HepG2 (cell line): ENCODE data around the gene SLC25A19. TPM values are rescaled to one million over a fixed set of nuclear protein-coding genes. Genes with fewer than 3 reads are reported as not detected.

Experiments
- GATA4 ChIP-seq: sonication (generic); IDR thresholded peaks from 2 replicates; pipeline ENCODE4 v1.6.1; 2016; ENCODE audit warnings: antibody characterized with exemption, low read depth, borderline replicate concordance
- HDAC2 ChIP-seq: sonication (generic); formaldehyde crosslinking; IDR thresholded peaks from 2 replicates; pipeline ENCODE4 v1.4.0; 2020; ENCODE audit warnings: missing genetic modification reagents
- HNRNPLL ChIP-seq: fragments of 200-400 bp; formaldehyde crosslinking; IDR thresholded peaks from 2 replicates; pipeline ENCODE4 v1.6.1; 2017; ENCODE audit warnings: mild to moderate bottlenecking, low read depth, low read length; ENCODE audit not compliant: poor library complexity, severe bottlenecking
- ISL2 ChIP-seq: sonication (generic); formaldehyde crosslinking; IDR thresholded peaks from 2 replicates; pipeline ENCODE4 v1.5.0; 2020; ENCODE audit warnings: missing genetic modification reagents
- NFYC ChIP-seq: IDR thresholded peaks from 2 replicates; pipeline ENCODE4 v1.6.1; 2016; ENCODE audit warnings: missing genetic modification reagents, missing compliant biosample characterization
- RARA ChIP-seq: IDR thresholded peaks from 2 replicates; pipeline ENCODE4 v1.6.1; 2016; ENCODE audit warnings: missing genetic modification reagents, missing compliant biosample characterization
- RCOR2 ChIP-seq: IDR thresholded peaks from 2 replicates; pipeline ENCODE4 v1.6.1; 2016; ENCODE audit warnings: missing biosample characterization, missing genetic modification reagents
- RXRA ChIP-seq: sonication (generic); formaldehyde crosslinking; IDR thresholded peaks from 2 replicates; pipeline ENCODE4 v1.5.1; 2020; ENCODE audit warnings: missing genetic modification reagents
- TARDBP ChIP-seq: sonication (generic); formaldehyde crosslinking; IDR thresholded peaks from 2 replicates; pipeline ENCODE4 v1.8.0; 2022; ENCODE audit warnings: mild to moderate bottlenecking, missing genetic modification reagents
- THAP11 ChIP-seq: IDR thresholded peaks from 2 replicates; pipeline ENCODE4 v1.6.1; 2016; ENCODE audit warnings: missing biosample characterization, missing genetic modification reagents
- ZNF143 ChIP-seq: sonication (generic); formaldehyde crosslinking; IDR thresholded peaks from 2 replicates; pipeline ENCODE4 v1.4.0; 2020; ENCODE audit warnings: missing genetic modification reagents
- ZNF501 ChIP-seq: sonication (generic); formaldehyde crosslinking; IDR thresholded peaks from 2 replicates; pipeline ENCODE4 v1.5.1; 2020; ENCODE audit warnings: mild to moderate bottlenecking, moderate library complexity, missing genetic modification reagents
- ZNF556 ChIP-seq: sonication (generic); formaldehyde crosslinking; IDR thresholded peaks from 2 replicates; pipeline ENCODE4 v1.4.0; 2020; ENCODE audit warnings: mild to moderate bottlenecking, missing genetic modification reagents, borderline replicate concordance
- ZNF746 ChIP-seq: sonication (generic); formaldehyde crosslinking; IDR thresholded peaks from 2 replicates; pipeline ENCODE4 v1.8.0; 2022; ENCODE audit warnings: mild to moderate bottlenecking, missing genetic modification reagents
- ZNF792 ChIP-seq: IDR thresholded peaks from 2 replicates; pipeline ENCODE4 v1.6.1; 2016
- polyA plus RNA-seq, 8 experiments: library from polyadenylated mRNA; depleted of rRNA in 3 of 8; stranded (reverse) in 7 of 8; unstranded in 1 of 8; fragments of >200 nt; fragmentation: Illumina TruSeq in 4 of 8; extraction: Trizol in 4 of 8; gene quantifications; 2 replicates each; pipeline versions ENCODE4 v1.2.1 to v1.2.3, GENCODE V29; 2011 to 2016; ENCODE audit warnings: low read depth in 4 of 8, missing spikeins in 1 of 8, mixed read lengths in 1 of 8; ENCODE audit not compliant: insufficient read depth in 1 of 8
- total RNA-seq, 5 experiments: library from RNA; depleted of rRNA; stranded (reverse); fragments of >200 nt; fragmentation: Illumina TruSeq; extraction: Trizol; gene quantifications; 2 replicates each; pipeline ENCODE4 v1.2.3, GENCODE V29; 2016; ENCODE audit warnings: low read depth in 1 of 5
- TF ChIP-seq, protein P1 (sequence below): sonication (generic); formaldehyde crosslinking; IDR thresholded peaks from 2 replicates; pipeline ENCODE4 v1.4.0; 2020; ENCODE audit warnings: missing genetic modification reagents
- TF ChIP-seq, protein P2 (sequence below): sonication (generic); formaldehyde crosslinking; IDR thresholded peaks from 2 replicates; pipeline ENCODE4 v1.4.0; 2020; ENCODE audit warnings: missing genetic modification reagents
- TF ChIP-seq, protein P3 (sequence below): sonication (generic); formaldehyde crosslinking; IDR thresholded peaks from 2 replicates; pipeline ENCODE4 v1.4.0; 2020; ENCODE audit warnings: missing genetic modification reagents
- TF ChIP-seq, protein P4 (sequence below): sonication (generic); formaldehyde crosslinking; IDR thresholded peaks from 2 replicates; pipeline ENCODE4 v1.4.0; 2020; ENCODE audit warnings: missing genetic modification reagents
- TF ChIP-seq, protein P5 (sequence below): sonication (generic); IDR thresholded peaks from 2 replicates; pipeline ENCODE4 v1.6.1; 2016; ENCODE audit warnings: low read depth, borderline replicate concordance

The SLC25A19 gene
- total and polyA plus RNA-seq, 2 of the 13 experiments (the other 11 are each of a cell fraction or from before 2014, with no cell fraction given), result 24.4 to 41.4 TPM

DNA sequence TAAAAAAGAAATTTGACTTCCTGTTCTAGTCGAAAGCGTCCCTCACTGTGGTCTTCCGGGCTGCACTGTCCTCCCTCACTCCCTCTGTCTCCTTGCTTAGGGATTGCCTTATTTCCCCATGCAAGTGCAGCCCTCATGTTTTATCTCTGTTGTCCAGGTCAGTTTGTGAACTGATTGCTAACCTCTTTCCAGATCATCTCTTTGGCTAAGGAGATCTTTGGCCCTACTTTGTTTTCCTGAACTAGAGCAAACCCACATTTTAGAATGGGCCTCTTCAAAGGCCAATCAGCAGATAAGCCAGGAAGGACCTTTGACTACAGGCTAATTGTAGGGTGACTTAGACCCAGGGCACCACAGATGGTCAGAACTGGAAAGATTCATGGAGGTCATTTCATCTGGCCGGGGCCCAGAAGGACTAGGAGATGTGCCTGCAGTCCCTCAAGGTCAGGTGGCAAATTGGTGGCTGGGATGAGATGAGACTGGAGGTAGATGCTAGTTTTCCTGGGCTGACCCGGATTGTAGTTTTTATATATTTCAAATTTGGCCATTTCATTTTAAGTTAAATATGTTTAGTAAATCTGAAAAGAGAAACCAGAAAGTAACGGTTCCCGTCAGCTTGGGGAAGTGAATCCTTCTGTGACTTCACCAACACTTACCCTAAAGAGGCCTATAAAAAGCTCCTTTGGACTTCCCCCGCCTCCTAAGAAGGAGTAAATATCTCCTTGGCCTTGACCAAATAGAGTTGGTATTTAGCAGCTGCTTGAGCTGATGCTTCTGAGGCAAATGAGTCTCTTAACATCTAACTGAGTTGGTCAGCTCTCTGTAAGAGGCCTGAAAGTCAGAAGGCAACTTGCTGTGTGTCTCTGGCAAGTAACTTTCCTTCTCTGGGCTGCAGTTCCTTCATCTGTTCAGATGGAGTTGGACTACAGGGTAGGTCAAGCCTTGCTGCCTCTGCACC, 6.2 kb upstream of the SLC25A19 start (continued):
- TF ChIP-seq HDAC2 (peak; percentile 97), TARDBP (CRISPR knock-in tag) (peak; percentile 89; the same call in 1 of the 2 replicates), NFYC (peak; percentile 71), THAP11 (CRISPR knock-in tag) (peak; percentile 85), RCOR2 (CRISPR knock-in tag) (peak; percentile 89), RARA (CRISPR knock-in tag) (peak; percentile 88), ISL2 (CRISPR knock-in tag) (peak; percentile 93), ZNF143 (CRISPR knock-in tag) (0 out of 2 replicates have a peak, but pooled peaks have one; percentile 52), ZNF556 (CRISPR knock-in tag) (peak; percentile 78; the same call in 1 of the 2 replicates), ZNF746 (CRISPR knock-in tag) (peak; percentile 58), ZNF501 (0 out of 2 replicates have a peak, but pooled peaks have one; percentile 61), HNRNPLL (no peak), RXRA (CRISPR knock-in tag) (peak; percentile 80; the same call in 1 of the 2 replicates), ZNF792 (CRISPR knock-in tag) (peak; percentile 89; the same call in 1 of the 2 replicates), GATA4 (peak; percentile 85; the same call in 1 of the 2 replicates)
- TF ChIP-seq, protein P1, sequence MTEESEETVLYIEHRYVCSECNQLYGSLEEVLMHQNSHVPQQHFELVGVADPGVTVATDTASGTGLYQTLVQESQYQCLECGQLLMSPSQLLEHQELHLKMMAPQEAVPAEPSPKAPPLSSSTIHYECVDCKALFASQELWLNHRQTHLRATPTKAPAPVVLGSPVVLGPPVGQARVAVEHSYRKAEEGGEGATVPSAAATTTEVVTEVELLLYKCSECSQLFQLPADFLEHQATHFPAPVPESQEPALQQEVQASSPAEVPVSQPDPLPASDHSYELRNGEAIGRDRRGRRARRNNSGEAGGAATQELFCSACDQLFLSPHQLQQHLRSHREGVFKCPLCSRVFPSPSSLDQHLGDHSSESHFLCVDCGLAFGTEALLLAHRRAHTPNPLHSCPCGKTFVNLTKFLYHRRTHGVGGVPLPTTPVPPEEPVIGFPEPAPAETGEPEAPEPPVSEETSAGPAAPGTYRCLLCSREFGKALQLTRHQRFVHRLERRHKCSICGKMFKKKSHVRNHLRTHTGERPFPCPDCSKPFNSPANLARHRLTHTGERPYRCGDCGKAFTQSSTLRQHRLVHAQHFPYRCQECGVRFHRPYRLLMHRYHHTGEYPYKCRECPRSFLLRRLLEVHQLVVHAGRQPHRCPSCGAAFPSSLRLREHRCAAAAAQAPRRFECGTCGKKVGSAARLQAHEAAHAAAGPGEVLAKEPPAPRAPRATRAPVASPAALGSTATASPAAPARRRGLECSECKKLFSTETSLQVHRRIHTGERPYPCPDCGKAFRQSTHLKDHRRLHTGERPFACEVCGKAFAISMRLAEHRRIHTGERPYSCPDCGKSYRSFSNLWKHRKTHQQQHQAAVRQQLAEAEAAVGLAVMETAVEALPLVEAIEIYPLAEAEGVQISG (CRISPR knock-in tag), result peak; percentile 65
- TF ChIP-seq, protein P2, sequence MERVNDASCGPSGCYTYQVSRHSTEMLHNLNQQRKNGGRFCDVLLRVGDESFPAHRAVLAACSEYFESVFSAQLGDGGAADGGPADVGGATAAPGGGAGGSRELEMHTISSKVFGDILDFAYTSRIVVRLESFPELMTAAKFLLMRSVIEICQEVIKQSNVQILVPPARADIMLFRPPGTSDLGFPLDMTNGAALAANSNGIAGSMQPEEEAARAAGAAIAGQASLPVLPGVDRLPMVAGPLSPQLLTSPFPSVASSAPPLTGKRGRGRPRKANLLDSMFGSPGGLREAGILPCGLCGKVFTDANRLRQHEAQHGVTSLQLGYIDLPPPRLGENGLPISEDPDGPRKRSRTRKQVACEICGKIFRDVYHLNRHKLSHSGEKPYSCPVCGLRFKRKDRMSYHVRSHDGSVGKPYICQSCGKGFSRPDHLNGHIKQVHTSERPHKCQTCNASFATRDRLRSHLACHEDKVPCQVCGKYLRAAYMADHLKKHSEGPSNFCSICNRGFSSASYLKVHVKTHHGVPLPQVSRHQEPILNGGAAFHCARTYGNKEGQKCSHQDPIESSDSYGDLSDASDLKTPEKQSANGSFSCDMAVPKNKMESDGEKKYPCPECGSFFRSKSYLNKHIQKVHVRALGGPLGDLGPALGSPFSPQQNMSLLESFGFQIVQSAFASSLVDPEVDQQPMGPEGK (CRISPR knock-in tag), result peak; percentile 55; the same call in 1 of the 2 replicates
- TF ChIP-seq, protein P3, sequence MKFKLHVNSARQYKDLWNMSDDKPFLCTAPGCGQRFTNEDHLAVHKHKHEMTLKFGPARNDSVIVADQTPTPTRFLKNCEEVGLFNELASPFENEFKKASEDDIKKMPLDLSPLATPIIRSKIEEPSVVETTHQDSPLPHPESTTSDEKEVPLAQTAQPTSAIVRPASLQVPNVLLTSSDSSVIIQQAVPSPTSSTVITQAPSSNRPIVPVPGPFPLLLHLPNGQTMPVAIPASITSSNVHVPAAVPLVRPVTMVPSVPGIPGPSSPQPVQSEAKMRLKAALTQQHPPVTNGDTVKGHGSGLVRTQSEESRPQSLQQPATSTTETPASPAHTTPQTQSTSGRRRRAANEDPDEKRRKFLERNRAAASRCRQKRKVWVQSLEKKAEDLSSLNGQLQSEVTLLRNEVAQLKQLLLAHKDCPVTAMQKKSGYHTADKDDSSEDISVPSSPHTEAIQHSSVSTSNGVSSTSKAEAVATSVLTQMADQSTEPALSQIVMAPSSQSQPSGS (CRISPR knock-in tag), result peak; percentile 76; the same call in 1 of the 2 replicates
- TF ChIP-seq, protein P4, sequence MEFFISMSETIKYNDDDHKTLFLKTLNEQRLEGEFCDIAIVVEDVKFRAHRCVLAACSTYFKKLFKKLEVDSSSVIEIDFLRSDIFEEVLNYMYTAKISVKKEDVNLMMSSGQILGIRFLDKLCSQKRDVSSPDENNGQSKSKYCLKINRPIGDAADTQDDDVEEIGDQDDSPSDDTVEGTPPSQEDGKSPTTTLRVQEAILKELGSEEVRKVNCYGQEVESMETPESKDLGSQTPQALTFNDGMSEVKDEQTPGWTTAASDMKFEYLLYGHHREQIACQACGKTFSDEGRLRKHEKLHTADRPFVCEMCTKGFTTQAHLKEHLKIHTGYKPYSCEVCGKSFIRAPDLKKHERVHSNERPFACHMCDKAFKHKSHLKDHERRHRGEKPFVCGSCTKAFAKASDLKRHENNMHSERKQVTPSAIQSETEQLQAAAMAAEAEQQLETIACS (CRISPR knock-in tag), result 0 out of 2 replicates have a peak, but pooled peaks have one; percentile 0
- TF ChIP-seq, protein P5, sequence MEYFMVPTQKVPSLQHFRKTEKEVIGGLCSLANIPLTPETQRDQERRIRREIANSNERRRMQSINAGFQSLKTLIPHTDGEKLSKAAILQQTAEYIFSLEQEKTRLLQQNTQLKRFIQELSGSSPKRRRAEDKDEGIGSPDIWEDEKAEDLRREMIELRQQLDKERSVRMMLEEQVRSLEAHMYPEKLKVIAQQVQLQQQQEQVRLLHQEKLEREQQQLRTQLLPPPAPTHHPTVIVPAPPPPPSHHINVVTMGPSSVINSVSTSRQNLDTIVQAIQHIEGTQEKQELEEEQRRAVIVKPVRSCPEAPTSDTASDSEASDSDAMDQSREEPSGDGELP, result peak; percentile 76; the same call in 1 of the 2 replicates
